HAP-1 (cell line): ENCODE results near the gene CTNNA2.

Source experiments
- DNase-seq, 2 experiments: peaks; one replicate each; pipeline ENCODE4 v3.0.0-alpha.2; 2016 to 2020; ENCODE audit warnings: low spot score in 2 of 2
- H3K27me3 ChIP-seq: fragments of 250-450 bp; sonication (Bioruptor Pico); 2 replicates; pipeline ENCODE4 v1.5.1; 2020; ENCODE audit warnings: low read depth, mild to moderate bottlenecking, moderate library complexity
- H3K36me3 ChIP-seq: fragments of 250-450 bp; sonication (Bioruptor Pico); replicated peaks from 2 replicates; pipeline ENCODE4 v1.5.1; 2020; ENCODE audit warnings: mild to moderate bottlenecking
- H3K4me1 ChIP-seq: fragments of 250-450 bp; sonication (Bioruptor Pico); 2 replicates; pipeline ENCODE4 v1.5.1; 2020; ENCODE audit warnings: mild to moderate bottlenecking
- H3K4me3 ChIP-seq: fragments of 250-450 bp; sonication (Bioruptor Pico); 2 replicates; pipeline ENCODE4 v1.5.1; 2020; ENCODE audit warnings: mild to moderate bottlenecking, moderate library complexity
- H3K9me3 ChIP-seq: fragments of 250-450 bp; sonication (Bioruptor Pico); 2 replicates; pipeline ENCODE4 v1.5.1; 2020; ENCODE audit warnings: mild to moderate bottlenecking, moderate library complexity
- in situ Hi-C: fragments of 300-500 bp; cut with MboI; formaldehyde crosslinking; loops from 3 replicates; pipeline ENCODE4 v1.14.3; 2020; ENCODE audit warnings: low sequenced_read_pairs, inconsistent platforms, mixed read lengths

The CTNNA2 gene

DNA sequence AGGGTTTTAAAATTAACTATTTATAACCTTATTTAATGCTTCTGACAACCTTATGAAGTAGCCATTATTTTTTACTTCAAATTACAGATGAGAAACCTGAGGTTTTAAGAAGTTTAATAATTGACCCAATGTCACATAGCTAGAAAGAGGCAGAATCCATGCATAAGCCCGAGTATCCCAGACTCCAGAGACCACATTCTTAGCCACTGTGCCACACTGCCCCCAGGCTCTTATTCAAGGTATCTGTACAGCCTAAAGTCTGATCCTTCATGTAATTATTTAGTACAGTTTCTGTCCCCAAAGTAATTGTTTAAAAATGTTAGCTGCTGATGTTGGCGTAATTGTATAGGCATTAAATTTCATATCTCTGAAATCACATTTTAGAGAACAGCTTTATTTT lies 916.4 kb downstream of the CTNNA2 start:
- H3K27me3 ChIP-seq = no peaks in the 10 kb centered on the region
- no peaks in the 10 kb centered on the region for H3K9me3 ChIP-seq
- no peak overlapping the region for H3K4me3 ChIP-seq
- H3K4me1 ChIP-seq = no peaks in the 10 kb centered on the region
- no peak for DNase-seq
- in situ Hi-C loops = no loop called here
- H3K36me3 ChIP-seq = no peaks in the 10 kb centered on the region

DNA sequence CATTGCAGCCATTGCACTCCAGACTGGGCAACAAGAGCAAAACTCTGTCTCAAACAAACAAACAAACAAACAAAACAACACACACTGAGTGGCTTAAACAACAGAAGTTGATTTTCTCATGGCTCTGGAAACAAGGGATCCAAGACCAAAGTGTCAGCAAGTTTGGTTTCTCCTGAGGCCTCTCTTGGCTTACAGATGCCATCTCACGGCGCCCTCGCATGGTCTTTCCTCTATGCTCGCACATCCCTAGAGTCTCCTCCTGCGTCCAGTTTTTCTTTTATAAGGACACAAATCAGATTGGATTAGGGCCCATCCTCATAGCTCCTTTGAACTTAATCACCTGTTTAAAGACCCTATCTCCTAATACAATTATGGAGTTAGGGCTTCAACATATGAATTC lies 925.1 kb downstream of the CTNNA2 start:
- no peaks in the 10 kb centered on the region for H3K9me3 ChIP-seq
- no peaks in the 10 kb centered on the region for H3K4me1 ChIP-seq
- H3K4me3 ChIP-seq = no peak overlapping the region
- no peak for DNase-seq
- in situ Hi-C loops = no loop called here
- no peaks in the 10 kb centered on the region for H3K27me3 ChIP-seq
- H3K36me3 ChIP-seq = no peaks in the 10 kb centered on the region

DNA sequence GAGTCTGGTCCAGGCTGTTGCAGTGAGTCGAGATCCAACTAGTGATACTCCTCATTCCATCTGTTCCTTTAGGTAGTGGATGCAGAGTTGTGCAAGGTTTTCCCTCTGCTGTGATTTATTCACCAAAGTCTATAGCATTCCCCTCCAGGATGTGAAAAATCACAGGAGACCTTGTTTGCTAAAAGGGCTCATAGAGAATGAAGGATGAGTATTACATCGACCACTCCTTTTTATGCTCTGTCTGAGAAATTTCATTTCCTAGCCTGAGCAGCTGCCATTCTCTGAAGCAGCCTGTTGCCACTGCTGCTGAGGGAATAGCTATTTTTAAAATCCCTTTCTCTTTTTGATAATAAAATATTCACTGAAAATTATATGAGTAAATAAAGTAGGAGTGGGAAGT lies 925.8 kb downstream of the CTNNA2 start:
- Histone ChIP-seq H3K4me1 (no peaks in the 10 kb centered on the region), H3K9me3 (no peaks in the 10 kb centered on the region), H3K27me3 (no peaks in the 10 kb centered on the region), H3K4me3 (no peak overlapping the region), H3K36me3 (no peaks in the 10 kb centered on the region)
- in situ Hi-C loops = no loop called here
- DNase-seq = no peak

DNA sequence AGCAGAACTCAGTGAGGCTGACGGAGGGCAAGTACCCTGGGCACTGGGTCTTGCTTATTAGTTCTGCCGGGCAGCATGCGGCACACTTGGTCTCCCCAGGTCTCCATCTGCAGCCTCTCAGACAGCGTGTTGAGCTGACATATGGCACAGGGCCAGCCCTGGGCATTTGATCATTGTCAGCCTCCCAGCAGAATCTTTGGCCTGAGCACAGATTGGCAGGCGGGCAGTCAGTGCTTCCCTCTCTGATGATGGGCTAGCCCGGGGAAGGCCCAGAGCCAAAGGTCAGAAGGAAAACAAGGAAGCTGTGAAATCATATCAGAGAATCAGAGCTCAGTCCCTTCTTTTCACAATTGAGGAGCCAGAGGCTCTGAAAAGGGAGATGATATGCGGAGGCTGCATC lies 941.8 kb downstream of the CTNNA2 start:
- DNase-seq = no peak
- Histone ChIP-seq H3K4me3 (no peak overlapping the region), H3K9me3 (no peaks in the 10 kb centered on the region), H3K36me3 (no peaks in the 10 kb centered on the region), H3K27me3 (no peaks in the 10 kb centered on the region), H3K4me1 (peaks cover 8% of the 10 kb centered on the region; the same call in 1 of the 2 replicates)
- in situ Hi-C loops = no loop called here

DNA sequence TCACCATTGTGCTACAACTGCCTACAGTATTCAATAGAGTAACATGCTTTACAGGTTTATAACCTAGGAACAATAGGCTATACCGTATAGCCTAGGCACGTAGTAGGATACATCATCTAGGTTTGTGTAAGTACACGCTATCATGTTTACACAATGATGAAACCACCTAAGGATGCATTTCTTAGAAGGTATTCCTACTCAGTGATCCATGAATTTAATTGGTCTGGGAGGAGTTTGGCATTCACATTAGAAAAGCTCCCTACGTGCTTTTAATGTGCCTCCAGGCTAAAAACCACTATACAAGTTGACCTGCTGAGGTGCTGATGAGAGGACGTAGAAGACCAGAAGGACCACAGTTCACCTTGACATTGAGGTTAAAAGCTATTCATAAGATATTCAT lies 946.2 kb downstream of the CTNNA2 start:
- Histone ChIP-seq H3K4me3 (no peak overlapping the region), H3K36me3 (no peaks in the 10 kb centered on the region), H3K4me1 (peaks cover 16% of the 10 kb centered on the region), H3K9me3 (no peaks in the 10 kb centered on the region), H3K27me3 (no peaks in the 10 kb centered on the region)
- in situ Hi-C loops = no loop called here
- peak in 1 of 2 experiments; percentile 17 for DNase-seq

DNA sequence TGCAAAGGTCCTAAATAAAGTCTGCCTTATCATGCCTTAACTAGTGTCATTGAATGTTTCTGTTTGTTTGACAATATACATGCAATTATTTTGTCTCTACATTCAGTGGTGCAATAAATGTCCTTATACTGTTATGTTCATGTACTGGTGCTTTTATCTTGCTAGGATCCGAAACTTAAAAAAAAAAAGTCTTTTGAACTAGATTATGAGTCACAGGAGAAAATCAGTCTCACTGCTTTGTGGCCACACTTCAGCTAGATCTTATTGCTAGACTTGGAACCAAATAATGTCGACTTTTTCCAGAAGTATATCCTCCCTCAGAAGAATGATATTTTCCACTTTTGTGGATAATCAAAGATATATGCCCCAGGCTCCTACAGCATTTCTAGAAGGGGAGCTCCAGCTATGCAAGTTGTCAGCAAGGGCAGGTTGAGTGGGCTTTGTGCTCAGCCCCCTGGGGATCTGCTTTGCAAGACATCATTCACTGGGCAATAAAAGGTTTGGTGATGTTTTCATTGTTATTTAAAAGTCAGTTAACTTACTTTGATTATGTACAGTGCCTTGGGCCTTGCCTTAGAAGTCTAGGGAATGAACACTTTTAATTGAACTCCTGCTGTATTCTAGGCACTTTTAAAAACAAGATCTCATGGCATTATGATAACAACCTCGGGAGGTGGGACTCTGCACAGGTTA lies 948.8 kb downstream of the CTNNA2 start:
- H3K4me1 ChIP-seq = peaks cover 16% of the 10 kb centered on the region
- in situ Hi-C loops = no loop called here

DNA sequence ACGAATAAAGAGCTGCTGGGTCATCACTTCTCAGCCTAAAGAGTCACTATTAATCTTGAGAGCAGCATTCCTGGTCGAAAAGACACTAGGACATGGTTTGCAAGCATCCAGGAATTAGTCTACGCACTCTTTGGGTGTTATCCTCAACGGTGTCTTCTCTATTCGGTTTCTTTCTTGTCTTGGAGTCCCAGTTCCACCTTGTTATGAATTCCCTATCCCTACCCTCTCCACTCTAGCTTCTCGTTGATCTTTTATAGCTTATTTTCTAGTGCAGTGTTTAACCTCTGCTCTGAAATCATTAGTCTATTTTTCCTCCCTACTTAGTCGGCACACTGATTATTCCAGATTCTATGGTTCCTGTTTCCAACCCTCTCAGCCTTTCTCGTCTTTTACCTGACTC lies 949.8 kb downstream of the CTNNA2 start:
- Histone ChIP-seq H3K36me3 (no peaks in the 10 kb centered on the region), H3K4me3 (no peak overlapping the region), H3K9me3 (no peaks in the 10 kb centered on the region), H3K4me1 (peaks cover 16% of the 10 kb centered on the region), H3K27me3 (no peaks in the 10 kb centered on the region)
- in situ Hi-C loops = no loop called here
- DNase-seq = no peak

More for the DNA sequence above, 948.8 kb downstream of the CTNNA2 start:
- DNase-seq = peak; percentile 82 to 85
- H3K27me3 ChIP-seq = no peaks in the 10 kb centered on the region
- H3K4me3 ChIP-seq = no peak overlapping the region
- H3K9me3 ChIP-seq = no peaks in the 10 kb centered on the region
- no peaks in the 10 kb centered on the region for H3K36me3 ChIP-seq

DNA sequence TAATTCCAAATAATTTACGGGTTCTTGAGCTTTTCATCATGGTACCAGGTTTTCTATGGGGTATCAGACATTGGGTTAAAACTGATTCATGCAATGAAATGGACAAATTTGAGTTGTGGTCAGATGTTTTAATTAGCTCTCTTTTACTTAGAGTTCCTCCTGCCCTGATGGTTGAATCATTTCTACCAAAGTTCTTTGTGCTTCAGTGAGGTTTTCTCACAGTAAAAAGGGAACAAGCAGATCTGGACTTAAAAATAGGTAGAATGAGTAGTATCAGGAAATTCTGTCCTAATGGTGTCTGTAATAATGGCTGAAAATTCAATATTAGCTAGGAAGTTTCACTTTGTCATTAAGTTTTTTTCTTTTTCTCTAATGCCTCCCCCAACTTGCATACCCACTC lies 951.4 kb downstream of the CTNNA2 start:
- H3K9me3 ChIP-seq = no peaks in the 10 kb centered on the region
- H3K36me3 ChIP-seq = no peaks in the 10 kb centered on the region
- H3K4me1 ChIP-seq = peaks cover 10% of the 10 kb centered on the region
- no peak for DNase-seq
- no peaks in the 10 kb centered on the region for H3K27me3 ChIP-seq
- H3K4me3 ChIP-seq = no peak overlapping the region
- in situ Hi-C loops = no loop called here

DNA sequence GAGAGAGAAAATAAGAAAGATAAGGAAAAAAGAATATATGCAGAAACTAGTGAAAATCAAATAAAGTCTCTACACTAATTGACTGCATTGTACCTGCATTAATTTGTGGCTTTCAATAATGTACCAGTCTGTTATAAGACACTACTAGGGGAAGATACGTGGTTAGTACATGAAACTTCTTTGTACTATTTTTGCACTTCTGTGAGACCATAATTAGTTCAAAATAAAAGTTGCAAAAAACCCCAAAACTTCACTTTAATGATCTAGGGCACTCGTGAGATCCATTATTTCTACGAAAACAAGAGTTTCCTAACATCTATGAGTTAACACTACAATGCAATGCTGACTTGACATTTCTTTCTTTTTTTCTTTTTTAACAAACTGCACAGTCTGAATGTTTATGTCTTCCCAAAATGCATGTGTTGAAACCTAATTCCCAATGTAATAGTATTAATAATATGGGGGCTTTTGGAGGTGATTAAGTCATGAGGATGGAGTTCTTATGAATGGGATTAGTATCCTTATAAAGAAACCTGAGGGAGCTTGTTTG lies 954.5 kb downstream of the CTNNA2 start:
- Histone ChIP-seq H3K36me3 (no peaks in the 10 kb centered on the region), H3K4me3 (no peak overlapping the region), H3K9me3 (no peaks in the 10 kb centered on the region), H3K4me1 (no peaks in the 10 kb centered on the region), H3K27me3 (no peaks in the 10 kb centered on the region)
- DNase-seq = no peak
- in situ Hi-C loops = no loop called here

DNA sequence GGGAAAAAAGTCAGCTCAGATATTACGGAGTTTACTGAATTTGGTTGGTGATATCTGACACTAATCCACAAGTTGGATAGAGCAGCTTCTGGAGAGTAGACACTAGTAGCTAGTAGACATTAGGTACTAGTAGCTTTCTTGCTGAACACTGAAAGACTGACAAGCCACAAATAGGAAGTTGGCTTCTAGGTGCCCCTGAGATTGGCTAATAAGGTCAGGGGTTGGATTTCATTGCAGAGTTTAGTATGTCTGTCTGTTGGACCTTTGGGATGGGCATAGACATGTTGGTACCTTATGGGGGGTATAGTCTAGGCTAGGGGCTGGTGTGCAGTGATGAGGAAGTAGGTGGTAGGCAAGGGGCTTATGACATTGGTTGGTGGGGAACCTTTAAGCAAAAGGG lies 956.6 kb downstream of the CTNNA2 start:
- Histone ChIP-seq H3K4me1 (no peaks in the 10 kb centered on the region), H3K36me3 (no peaks in the 10 kb centered on the region), H3K4me3 (no peak overlapping the region), H3K27me3 (no peaks in the 10 kb centered on the region), H3K9me3 (no peaks in the 10 kb centered on the region)
- DNase-seq = no peak
- in situ Hi-C loops = no loop called here

DNA sequence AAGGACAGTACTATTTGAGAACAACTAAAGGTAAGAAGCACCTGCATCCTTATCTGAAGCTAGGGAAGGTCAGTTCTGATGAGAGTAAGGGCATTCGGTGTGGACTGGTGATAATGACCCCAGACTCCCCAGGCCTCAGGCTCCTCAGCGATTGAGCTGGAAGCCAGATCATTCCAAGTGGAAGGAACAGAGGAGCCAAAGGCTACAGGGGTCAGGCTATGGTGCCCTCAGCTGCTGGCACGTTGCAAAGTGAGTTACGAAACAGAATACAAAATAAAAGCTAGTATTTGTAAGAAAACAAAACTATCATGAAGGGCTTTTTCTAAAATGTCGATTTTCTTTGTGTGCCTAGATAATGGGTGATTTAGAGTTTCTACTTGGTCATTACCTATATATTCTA lies 960.2 kb downstream of the CTNNA2 start:
- Histone ChIP-seq H3K9me3 (no peaks in the 10 kb centered on the region), H3K27me3 (no peaks in the 10 kb centered on the region), H3K36me3 (no peaks in the 10 kb centered on the region), H3K4me1 (no peaks in the 10 kb centered on the region), H3K4me3 (no peak overlapping the region)
- in situ Hi-C loops = no loop called here
- DNase-seq = no peak

DNA sequence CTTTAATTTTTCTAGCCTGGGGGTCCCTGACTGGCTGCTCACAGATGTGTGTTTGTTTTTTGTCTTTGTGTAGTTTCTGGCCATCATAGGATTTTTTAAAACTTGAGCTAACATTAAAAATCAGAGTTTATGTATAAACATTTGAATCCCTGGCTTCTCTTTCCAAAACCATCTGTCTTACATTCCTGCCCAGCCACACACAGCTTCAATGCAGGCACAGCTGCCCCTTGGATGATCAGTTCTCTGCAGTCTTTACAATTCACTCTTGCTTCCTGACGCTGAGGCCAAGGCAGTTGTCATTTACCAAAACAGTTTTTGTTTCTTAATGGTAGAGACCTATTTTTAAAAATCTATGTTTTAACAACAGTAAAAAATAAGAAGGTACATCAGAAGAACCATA lies 960.9 kb downstream of the CTNNA2 start:
- Histone ChIP-seq H3K36me3 (no peaks in the 10 kb centered on the region), H3K27me3 (no peaks in the 10 kb centered on the region), H3K4me3 (no peak overlapping the region), H3K4me1 (no peaks in the 10 kb centered on the region), H3K9me3 (no peaks in the 10 kb centered on the region)
- in situ Hi-C loops = no loop called here
- DNase-seq = no peak

DNA sequence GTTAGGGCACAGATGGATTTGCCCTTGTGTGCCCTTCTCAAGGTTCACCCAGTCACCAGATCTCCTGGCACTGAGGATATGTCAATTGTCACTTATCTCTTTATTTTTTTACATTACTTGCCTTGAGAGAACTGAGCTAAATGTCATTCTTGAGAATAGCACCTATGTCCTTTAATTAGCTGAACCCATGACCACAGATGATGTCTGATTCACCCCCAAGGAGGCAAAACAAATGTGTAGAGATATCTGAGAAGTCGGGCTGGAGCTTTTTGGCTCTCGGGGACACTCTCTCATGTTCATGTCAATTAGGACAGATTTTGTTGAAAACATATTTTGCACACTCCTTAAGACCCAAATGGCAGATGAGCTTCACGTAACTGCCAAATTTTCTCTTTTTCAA lies 963.1 kb downstream of the CTNNA2 start:
- H3K4me1 ChIP-seq = no peaks in the 10 kb centered on the region
- no peak for DNase-seq
- no peaks in the 10 kb centered on the region for H3K27me3 ChIP-seq
- no peaks in the 10 kb centered on the region for H3K36me3 ChIP-seq
- H3K4me3 ChIP-seq = no peak overlapping the region
- in situ Hi-C loops = no loop called here
- no peaks in the 10 kb centered on the region for H3K9me3 ChIP-seq

DNA sequence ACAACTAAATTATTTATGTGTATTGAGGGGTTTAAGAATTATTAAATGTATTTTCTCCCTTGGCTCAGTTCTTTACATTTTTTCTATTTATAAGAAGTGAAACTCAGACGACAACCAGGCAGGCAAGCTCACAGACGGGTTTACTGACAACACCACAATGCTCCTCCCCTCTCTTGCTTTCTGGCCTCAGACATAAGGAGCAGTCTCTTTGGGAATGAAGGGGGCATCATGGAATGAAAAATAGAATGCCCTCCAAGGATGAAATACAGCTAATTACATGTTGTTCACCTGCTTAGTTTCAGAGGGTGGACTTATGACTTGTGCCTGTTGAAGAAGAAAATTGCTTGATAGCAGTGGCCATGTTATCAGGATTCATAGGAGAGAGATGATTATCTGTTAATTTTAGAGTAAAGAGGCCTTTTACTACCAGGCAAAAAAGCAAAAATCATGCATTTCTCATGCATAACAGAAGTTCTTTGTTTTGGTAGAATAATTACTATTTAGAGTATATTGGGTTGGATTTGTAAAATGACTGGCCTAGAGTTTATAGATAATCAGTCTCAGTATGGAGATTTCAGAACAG lies 963.8 kb downstream of the CTNNA2 start:
- Histone ChIP-seq H3K4me1 (no peaks in the 10 kb centered on the region), H3K36me3 (no peaks in the 10 kb centered on the region), H3K27me3 (no peaks in the 10 kb centered on the region), H3K4me3 (no peak overlapping the region), H3K9me3 (no peaks in the 10 kb centered on the region)
- in situ Hi-C loops = no loop called here
- DNase-seq = no peak
